RKO (cell line): Measurements from ENCODE around the gene HAL.

Experiments used
- DNase-seq: peaks from one replicate; pipeline ENCODE4 v3.0.0-alpha.2; 2016; ENCODE audit warnings: low spot score

HAL gene

GRCh38 chr12:96007729-96008128, 11.6 kb upstream of the HAL start:
- DNase-seq: no peak

DNA sequence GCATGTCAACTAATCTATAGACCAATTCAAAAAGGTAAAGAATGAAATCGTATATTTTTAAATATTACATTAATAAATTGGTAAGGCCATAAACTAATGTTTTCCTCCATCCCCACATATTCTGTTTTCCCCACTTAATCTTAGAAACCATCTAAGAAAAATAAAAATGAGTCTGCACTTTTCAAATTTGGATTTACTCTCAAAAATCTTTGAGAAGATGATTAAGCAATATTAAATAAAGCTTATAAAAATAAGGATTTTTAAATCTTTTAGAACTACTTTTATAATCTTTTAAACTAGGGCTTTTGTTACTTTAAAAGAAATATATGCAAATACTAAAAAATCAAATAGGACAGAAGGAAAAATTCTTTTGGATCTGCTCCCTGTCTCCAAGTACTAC, 10.6 kb upstream of the HAL start:
- no peak for DNase-seq

- no peak for DNase-seq
Measured at GRCh38 chr12:96000858-96001257, 4.7 kb upstream of the HAL start.

DNA sequence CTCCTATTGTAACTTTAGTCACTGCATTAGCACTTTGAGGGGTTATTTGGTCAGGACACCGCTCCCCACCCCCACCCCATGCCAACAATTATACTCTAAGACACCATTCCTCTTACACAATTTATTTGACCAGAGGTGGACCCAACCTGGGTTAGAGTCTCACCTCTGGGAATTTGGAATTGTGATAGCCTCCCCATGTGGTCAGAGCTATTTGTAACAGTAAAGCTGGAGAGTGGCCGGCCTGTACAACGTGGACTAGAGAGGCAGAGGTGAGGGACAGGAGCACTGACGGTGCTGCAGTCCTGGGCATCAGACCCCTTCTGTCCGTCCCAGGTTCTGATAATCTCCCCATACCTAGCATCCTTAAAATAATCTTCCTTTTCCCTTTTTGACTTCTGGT, 3.3 kb upstream of the HAL start:
- DNase-seq: no peak

- peak; percentile 58 for DNase-seq
Measured at GRCh38 chr12:95998611-95999286, 2.6 kb upstream of the HAL start.

GRCh38 chr12:95997911-95998510, 1.9 kb upstream of the HAL start:
- no peak for DNase-seq

- no peak for DNase-seq
Measured at GRCh38 chr12:95997276-95997675, 1.1 kb upstream of the HAL start.

GRCh38 chr12:95995238-95996031, 709 bp downstream of the HAL start:
- DNase-seq: no peak

GRCh38 chr12:95994476-95994875, 1.7 kb downstream of the HAL start:
- no peak for DNase-seq

GRCh38 chr12:95993907-95994306, 2.2 kb downstream of the HAL start:
- DNase-seq: no peak

- no peak for DNase-seq
Measured at GRCh38 chr12:95990136-95990535, 6.0 kb downstream of the HAL start.

- no peak for DNase-seq
Measured at GRCh38 chr12:95989504-95990123, 6.5 kb downstream of the HAL start.

- DNase-seq: no peak
Measured at GRCh38 chr12:95988506-95989275, 7.5 kb downstream of the HAL start.

DNA sequence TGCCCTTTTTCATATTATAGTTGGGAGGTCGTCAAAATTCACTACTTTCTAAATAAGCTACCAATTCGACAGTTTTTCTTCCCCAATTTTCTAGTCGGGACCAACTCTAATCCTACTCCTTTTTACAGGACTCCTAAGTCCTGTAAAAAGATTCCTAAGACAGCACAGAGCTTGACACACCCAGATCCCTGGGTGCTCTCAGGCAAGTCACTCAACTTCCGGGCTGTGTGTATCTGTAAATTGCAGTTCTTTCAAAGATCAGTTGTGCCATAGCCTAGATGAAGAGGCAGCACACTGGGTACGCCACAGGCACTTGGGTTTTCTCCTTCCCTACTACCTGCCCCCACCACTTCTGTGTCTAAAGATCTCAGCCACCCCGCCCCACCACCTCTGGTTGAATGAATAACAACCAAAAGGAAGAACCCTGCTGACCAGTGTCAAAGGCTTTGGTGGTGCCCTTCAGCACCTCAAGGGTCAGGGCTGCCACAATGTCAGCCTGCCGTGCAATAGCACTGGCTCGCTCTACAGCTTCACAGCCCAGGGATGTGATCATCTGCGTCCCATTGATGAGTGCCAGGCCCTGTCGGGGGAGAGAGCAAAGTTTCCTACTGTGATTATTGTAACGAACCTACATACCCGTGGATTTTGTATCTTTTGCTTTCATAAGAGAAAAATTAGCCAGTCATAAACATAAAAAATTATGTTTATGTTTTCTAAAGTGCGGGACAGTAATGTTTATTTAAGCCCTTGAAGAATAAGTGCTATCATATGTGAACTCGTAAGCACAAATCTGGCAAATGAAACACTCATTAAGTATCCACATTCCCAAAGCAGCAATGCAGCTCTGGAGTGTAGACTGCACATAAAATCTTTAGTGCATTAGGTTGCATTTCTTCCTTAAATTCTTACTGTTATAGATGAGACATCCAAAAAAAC, 9.2 kb downstream of the HAL start:
- no peak for DNase-seq

GRCh38 chr12:95984682-95985081, 11.5 kb downstream of the HAL start:
- DNase-seq: no peak

GRCh38 chr12:95982602-95983001, 13.5 kb downstream of the HAL start:
- no peak for DNase-seq

DNA sequence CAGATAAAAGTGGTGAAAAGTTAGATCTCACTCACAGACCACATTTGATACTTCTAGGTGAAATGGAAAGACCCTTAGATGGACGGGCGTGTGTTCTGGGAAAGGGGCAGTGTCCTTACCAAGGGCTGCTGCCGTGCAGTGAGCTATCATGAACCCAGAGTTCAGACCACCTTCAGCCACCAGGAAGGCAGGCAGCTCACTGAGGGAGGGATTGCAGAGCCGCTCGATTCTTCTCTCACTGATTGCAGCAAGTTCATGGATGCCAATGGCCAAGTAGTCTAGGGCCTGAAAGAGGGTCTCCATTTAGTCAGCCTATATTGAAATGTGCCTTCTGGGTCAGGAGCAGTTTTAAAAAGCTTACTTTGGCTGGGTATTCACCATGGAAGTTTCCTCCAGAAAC, 15.7 kb downstream of the HAL start:
- DNase-seq: no peak

DNA sequence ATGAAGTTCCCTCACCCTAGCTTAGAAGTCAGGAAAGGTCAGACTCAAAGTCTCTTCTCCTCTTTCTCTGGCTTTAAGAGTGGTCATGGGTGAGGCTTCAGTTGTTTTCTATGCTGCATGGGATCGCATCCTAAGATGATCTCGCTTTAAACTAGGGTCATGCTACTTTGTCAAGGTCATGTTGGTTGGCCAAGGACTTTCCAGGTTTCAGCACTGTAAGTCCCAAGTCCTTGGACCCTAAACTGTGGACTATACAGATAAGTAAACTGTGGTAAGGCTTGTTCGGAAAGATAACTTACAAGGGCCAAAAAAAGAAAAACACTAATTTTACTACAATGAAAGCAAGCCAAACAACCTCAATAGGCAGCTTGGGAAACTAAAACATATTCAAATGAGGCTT, 17.4 kb downstream of the HAL start:
- no peak for DNase-seq

DNA sequence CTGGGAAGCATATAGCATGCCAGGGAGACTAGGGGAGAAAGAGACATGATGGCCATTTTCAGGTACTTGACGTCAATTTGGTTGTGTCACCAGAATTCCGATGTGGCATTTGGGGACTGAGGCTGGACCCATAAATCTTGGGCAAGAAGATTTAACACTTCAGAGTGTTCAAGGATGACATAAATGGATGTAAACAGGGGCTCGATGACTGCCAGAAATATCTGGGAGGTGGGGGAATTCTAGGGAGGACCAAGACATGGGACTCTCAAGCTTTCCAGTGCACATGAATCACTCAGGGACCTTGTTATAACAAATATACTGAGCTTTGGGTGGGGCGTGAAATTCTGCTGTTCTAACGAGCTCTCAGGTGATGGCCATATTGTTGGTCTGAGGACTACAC, 17.8 kb downstream of the HAL start:
- DNase-seq: no peak

GRCh38 chr12:95977764-95978305, 18.3 kb downstream of the HAL start:
- no peak for DNase-seq

DNA sequence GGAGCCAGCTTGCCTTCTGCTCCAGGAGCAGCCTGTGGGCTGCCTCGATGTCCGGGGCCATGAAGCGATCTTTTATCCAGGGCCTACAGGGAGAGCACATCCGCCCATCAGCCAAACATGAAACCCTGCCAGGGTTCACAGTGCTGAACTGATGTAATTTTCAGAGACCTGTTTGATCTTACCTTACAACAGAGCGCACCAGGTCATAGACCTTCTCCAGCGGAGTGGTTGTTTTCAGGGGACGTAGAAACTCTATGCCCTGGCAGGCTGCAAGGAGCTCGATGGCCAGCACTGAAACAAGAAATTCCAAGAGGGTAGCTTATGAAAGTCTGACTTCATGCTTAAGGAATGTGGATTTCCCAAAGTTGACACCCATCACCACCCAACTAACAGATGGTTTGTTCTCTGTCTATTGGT, 19.7 kb downstream of the HAL start:
- DNase-seq: no peak
